ENCODE results near the gene TTC27.
"Not testable (repeated sequence)": the region's sequence is repeated elsewhere in the genome, so short reads cannot be mapped to it uniquely, and the experiment has no call there.

The TTC27 gene

GRCh38 chr2:32812316-32812715 lies 184.5 kb downstream of the TTC27 start:
- DNase-seq: peak; percentile 79

- no peak for DNase-seq
These were observed 192.2 kb downstream of the TTC27 start for GRCh38 chr2:32820088-32820487.

GRCh38 chr2:32820701-32821100 lies 192.9 kb downstream of the TTC27 start:
- DNase-seq: no peak

GRCh38 chr2:32824070-32824809 lies 196.4 kb downstream of the TTC27 start:
- DNase-seq: no peak

GRCh38 chr2:32825291-32825712 lies 197.5 kb downstream of the TTC27 start:
- DNase-seq: peak; percentile 50

- no peak for DNase-seq
These were observed 202.3 kb downstream of the TTC27 start for GRCh38 chr2:32830196-32830595.

GRCh38 chr2:32832821-32833220 lies 205.0 kb downstream of the TTC27 start:
- DNase-seq: peak; percentile 84

- no peak for DNase-seq
These were observed 205.9 kb downstream of the TTC27 start for GRCh38 chr2:32833709-32834108.

GRCh38 chr2:32835148-32835547 lies 207.3 kb downstream of the TTC27 start:
- DNase-seq: no peak

GRCh38 chr2:32836933-32837332 lies 209.1 kb downstream of the TTC27 start:
- no peak for DNase-seq

- no peak for DNase-seq
These were observed 210.6 kb downstream of the TTC27 start for GRCh38 chr2:32838418-32838817.

- DNase-seq: no peak
These were observed 211.1 kb downstream of the TTC27 start for GRCh38 chr2:32838949-32839348.

- DNase-seq: no peak
These were observed 214.4 kb downstream of the TTC27 start for GRCh38 chr2:32841931-32842898.

- no peak for DNase-seq
These were observed 215.8 kb downstream of the TTC27 start for GRCh38 chr2:32843699-32844098.

GRCh38 chr2:32844253-32844652 lies 216.4 kb downstream of the TTC27 start:
- no peak for DNase-seq

- DNase-seq: not testable (repeated sequence)
These were observed 218.4 kb downstream of the TTC27 start for GRCh38 chr2:32846274-32846673.

GRCh38 chr2:32847734-32848133 lies 219.9 kb downstream of the TTC27 start:
- DNase-seq: no peak

- no peak for DNase-seq
These were observed 221.8 kb downstream of the TTC27 start for GRCh38 chr2:32849456-32850194.

- DNase-seq: peak; percentile 45
These were observed 224.1 kb downstream of the TTC27 start for GRCh38 chr2:32851777-32852439.

- DNase-seq: peak; percentile 75
These were observed 225.0 kb downstream of the TTC27 start for GRCh38 chr2:32852856-32853255.

- no peak for DNase-seq
These were observed 229.0 kb downstream of the TTC27 start for GRCh38 chr2:32856891-32857290.

- DNase-seq: no peak
These were observed 230.9 kb downstream of the TTC27 start for GRCh38 chr2:32858713-32859112.
